Type B pancreatic cell (in vitro differentiated cells): ENCODE data around the gene ZNF775. TPM values are rescaled to one million over a fixed set of nuclear protein-coding genes. Genes with fewer than 3 reads are reported as not detected.

Source experiments
- DNase-seq: peaks from one replicate; pipeline ENCODE4 v3.0.0; 2021; ENCODE audit warnings: mixed read lengths; ENCODE audit not compliant: unreplicated experiment; ENCODE audit errors: extremely low spot score
- H3K27ac Mint-ChIP-seq: 2 replicates; pipeline ENCODE4 v1.8.0; 2021; ENCODE audit warnings: mild to moderate bottlenecking, mixed read lengths
- H3K27me3 Mint-ChIP-seq: 2 replicates; pipeline ENCODE4 v1.8.0; 2021; ENCODE audit warnings: mixed read lengths
- H3K36me3 Mint-ChIP-seq: 2 replicates; pipeline ENCODE4 v1.8.0; 2021; ENCODE audit warnings: mixed read lengths
- H3K4me1 Mint-ChIP-seq: one replicate; pipeline ENCODE4 v1.8.0; 2021; ENCODE audit warnings: mixed read lengths; ENCODE audit not compliant: unreplicated experiment
- H3K4me3 Mint-ChIP-seq: 2 replicates; pipeline ENCODE4 v1.8.0; 2021; ENCODE audit warnings: mild to moderate bottlenecking, mixed read lengths
- H3K9me3 Mint-ChIP-seq: 2 replicates; pipeline ENCODE4 v1.8.0; 2021; ENCODE audit warnings: mixed read lengths
- CTCF ChIP-seq: fragments of 200-600 bp; sonication (generic); conservative IDR thresholded peaks from 2 replicates; pipeline ENCODE4 v1.5.0; 2021; ENCODE audit warnings: antibody characterized with exemption, mild to moderate bottlenecking
- total RNA-seq: library from RNA; stranded (reverse); gene quantifications from 2 replicates; pipeline ENCODE4 v1.2.1, GENCODE V29; 2021; ENCODE audit warnings: low replicate concordance

The ZNF775 gene
- total RNA-seq, 1 donor from 2014 or later, result 12.3 TPM

- no peak overlapping the region for H3K4me3 Mint-ChIP-seq
- no peaks in the 10 kb centered on the region for H3K9me3 Mint-ChIP-seq
- no peaks in the 10 kb centered on the region for H3K36me3 Mint-ChIP-seq
- peak overlapping the region; percentile 62 for H3K27ac Mint-ChIP-seq
- peaks cover 34% of the 10 kb centered on the region for H3K4me1 Mint-ChIP-seq
- peaks cover 12% of the 10 kb centered on the region for H3K27me3 Mint-ChIP-seq
- no peak for TF ChIP-seq CTCF
- DNase-seq, result no peak
These were observed 41.5 kb upstream of the ZNF775 start for GRCh38 chr7:150337659-150338081.

- H3K27ac Mint-ChIP-seq, result peak overlapping the region; percentile 62
- peaks cover 34% of the 10 kb centered on the region for H3K4me1 Mint-ChIP-seq
- no peak for TF ChIP-seq CTCF
- peaks cover 16% of the 10 kb centered on the region for H3K27me3 Mint-ChIP-seq
- H3K9me3 Mint-ChIP-seq, result no peaks in the 10 kb centered on the region
- no peak for DNase-seq
- no peak overlapping the region for H3K4me3 Mint-ChIP-seq
- no peaks in the 10 kb centered on the region for H3K36me3 Mint-ChIP-seq
These were observed 40.8 kb upstream of the ZNF775 start for GRCh38 chr7:150338166-150338829.

- peak overlapping the region; percentile 75 for H3K4me3 Mint-ChIP-seq
- DNase-seq, result no peak
These were observed 39.7 kb upstream of the ZNF775 start for GRCh38 chr7:150339409-150339809.

GRCh38 chr7:150340024-150340749, 38.9 kb upstream of the ZNF775 start:
- no peak for TF ChIP-seq CTCF
- H3K27me3 Mint-ChIP-seq, result peaks cover 17% of the 10 kb centered on the region
- H3K27ac Mint-ChIP-seq, result no peak overlapping the region
- peak overlapping the region; percentile 75 for H3K4me3 Mint-ChIP-seq
- DNase-seq, result no peak
- no peaks in the 10 kb centered on the region for H3K9me3 Mint-ChIP-seq
- H3K36me3 Mint-ChIP-seq, result no peaks in the 10 kb centered on the region
- peaks cover 31% of the 10 kb centered on the region for H3K4me1 Mint-ChIP-seq

More at GRCh38 chr7:150339409-150339809, 39.7 kb upstream of the ZNF775 start:
- Mint-ChIP-seq H3K27me3 (peaks cover 17% of the 10 kb centered on the region), H3K36me3 (no peaks in the 10 kb centered on the region), H3K4me1 (peaks cover 34% of the 10 kb centered on the region), H3K27ac (no peak overlapping the region), H3K9me3 (no peaks in the 10 kb centered on the region)
- TF ChIP-seq CTCF, result no peak

GRCh38 chr7:150340875-150341262, 38.3 kb upstream of the ZNF775 start:
- no peaks in the 10 kb centered on the region for H3K36me3 Mint-ChIP-seq
- peaks cover 17% of the 10 kb centered on the region for H3K27me3 Mint-ChIP-seq
- DNase-seq, result no peak
- H3K4me3 Mint-ChIP-seq, result peak overlapping the region; percentile 87
- H3K4me1 Mint-ChIP-seq, result peaks cover 27% of the 10 kb centered on the region
- H3K9me3 Mint-ChIP-seq, result no peaks in the 10 kb centered on the region
- no peak for TF ChIP-seq CTCF
- H3K27ac Mint-ChIP-seq, result no peak overlapping the region
